GM23338 (cell line): Measurements from ENCODE around the gene CPAMD8. TPM values are rescaled to one million over a fixed set of nuclear protein-coding genes. Genes with fewer than 3 reads are reported as not detected.

Experiments used
- ATAC-seq: fragments of 200-7000 bp; cut with Tn5 transposase; 3 replicates; pipeline ENCODE4 v1.9.1; 2020
- DNase-seq: peaks from one replicate; pipeline ENCODE4 v3.0.0-alpha.2; 2015; ENCODE audit warnings: low spot score
- H2AFZ ChIP-seq: fragments of 200-600 bp; sonication (generic); 2 replicates; pipeline ENCODE4 v1.8.0; 2016; ENCODE audit warnings: antibody characterized with exemption, mild to moderate bottlenecking, moderate library complexity
- H3F3A ChIP-seq: fragments of 200-600 bp; sonication (generic); replicated peaks from 2 replicates; pipeline ENCODE4 v1.8.0; 2017; ENCODE audit warnings: antibody characterized with exemption, mixed run types, low read depth
- H3K27ac ChIP-seq: fragments of 200-600 bp; sonication (generic); 2 replicates; pipeline ENCODE4 v1.6.1; 2016; ENCODE audit warnings: low read depth
- H3K27me3 ChIP-seq: fragments of 200-600 bp; sonication (generic); 2 replicates; pipeline ENCODE4 v1.8.0; 2016; ENCODE audit warnings: mild to moderate bottlenecking, mixed run types, moderate library complexity; ENCODE audit not compliant: insufficient read depth
- H3K36me3 ChIP-seq: fragments of 200-600 bp; sonication (generic); 2 replicates; pipeline ENCODE4 v1.8.0; 2016; ENCODE audit warnings: mild to moderate bottlenecking; ENCODE audit not compliant: insufficient read depth
- H3K4me1 ChIP-seq: fragments of 200-600 bp; sonication (generic); 2 replicates; pipeline ENCODE4 v1.8.0; 2016; ENCODE audit warnings: mild to moderate bottlenecking, moderate library complexity; ENCODE audit not compliant: insufficient read depth
- H3K4me2 ChIP-seq: fragments of 200-600 bp; sonication (generic); 2 replicates; pipeline ENCODE4 v1.7.1; 2017; ENCODE audit warnings: mixed run types
- H3K4me3 ChIP-seq: fragments of 200-600 bp; sonication (generic); 2 replicates; pipeline ENCODE4 v1.6.1; 2016; ENCODE audit warnings: mixed run types
- H3K79me2 ChIP-seq: fragments of 200-600 bp; sonication (generic); replicated peaks from 2 replicates; pipeline ENCODE4 v1.8.0; 2017; ENCODE audit warnings: mild to moderate bottlenecking; ENCODE audit not compliant: insufficient read depth
- H3K9me2 ChIP-seq: fragments of 200-600 bp; sonication (generic); 2 replicates; pipeline ENCODE4 v1.8.0; 2017; ENCODE audit not compliant: insufficient read depth
- H4K20me1 ChIP-seq: fragments of 200-600 bp; sonication (generic); replicated peaks from 2 replicates; pipeline ENCODE4 v1.8.0; 2017; ENCODE audit warnings: mild to moderate bottlenecking; ENCODE audit not compliant: insufficient read depth
- H3K27ac Mint-ChIP-seq: 2 replicates; pipeline ENCODE4 v1.8.0; 2020; ENCODE audit warnings: inconsistent platforms, mild to moderate bottlenecking, moderate library complexity, mixed read lengths
- H3K27me3 Mint-ChIP-seq: 3 replicates; pipeline ENCODE4 v1.8.0; 2022; ENCODE audit warnings: low read depth, mild to moderate bottlenecking, moderate library complexity, mixed read lengths, inconsistent platforms; ENCODE audit not compliant: insufficient read depth, poor library complexity
- H3K36me3 Mint-ChIP-seq: 3 replicates; pipeline ENCODE4 v1.8.0; 2021; ENCODE audit warnings: low read depth, mild to moderate bottlenecking, inconsistent platforms, moderate library complexity, mixed read lengths
- H3K4me1 Mint-ChIP-seq: 3 replicates; pipeline ENCODE4 v1.8.0; 2020; ENCODE audit warnings: mild to moderate bottlenecking, inconsistent platforms, mixed read lengths
- H3K4me3 Mint-ChIP-seq: 3 replicates; pipeline ENCODE4 v1.8.0; 2021; ENCODE audit warnings: moderate library complexity, mild to moderate bottlenecking, inconsistent platforms, mixed read lengths
- H3K9me3 Mint-ChIP-seq: 3 replicates; pipeline ENCODE4 v1.8.0; 2020; ENCODE audit warnings: moderate library complexity, mild to moderate bottlenecking, inconsistent platforms, mixed read lengths
- CREB1 ChIP-seq: fragments of 250-450 bp; sonication (Bioruptor Pico); IDR thresholded peaks from 2 replicates; pipeline ENCODE4 v1.5.0; 2020; ENCODE audit warnings: low read depth, mild to moderate bottlenecking, moderate library complexity
- EZH2 ChIP-seq: fragments of 200-600 bp; sonication (generic); IDR thresholded peaks from one replicate; pipeline ENCODE4 v1.8.0; 2017; ENCODE audit warnings: antibody characterized with exemption, mild to moderate bottlenecking, low read depth; ENCODE audit not compliant: unreplicated experiment
- EZH2phosphoT487 ChIP-seq: fragments of 200-600 bp; sonication (generic); IDR thresholded peaks from one replicate; pipeline ENCODE4 v1.8.1; 2018; ENCODE audit warnings: antibody characterized with exemption; ENCODE audit not compliant: unreplicated experiment
- POLR2AphosphoS5 ChIP-seq: IDR thresholded peaks from 2 replicates; pipeline ENCODE4 v1.6.1; 2016; ENCODE audit warnings: antibody characterized with exemption, low read depth
- STAT1 ChIP-seq: IDR thresholded peaks from one replicate; pipeline ENCODE4 v1.6.1; 2016; ENCODE audit warnings: antibody characterized with exemption; ENCODE audit not compliant: unreplicated experiment
- ZNF114 ChIP-seq: fragments of 250-450 bp; sonication (Bioruptor Pico); IDR thresholded peaks from 2 replicates; pipeline ENCODE4 v1.5.0; 2020; ENCODE audit warnings: mild to moderate bottlenecking, moderate library complexity
- ZNF331 ChIP-seq: fragments of 250-450 bp; sonication (Bioruptor Pico); IDR thresholded peaks from 2 replicates; pipeline ENCODE4 v1.5.0; 2020; ENCODE audit warnings: low read depth, mild to moderate bottlenecking, moderate library complexity
- polyA plus RNA-seq: library from polyadenylated mRNA; unstranded; fragments of >200 nt; fragmentation: Nextera tagmentation; extraction: Ambion mirVana; gene quantifications from 2 replicates; pipeline ENCODE4 v1.2.1, GENCODE V29; 2016
- total RNA-seq: library from RNA; depleted of rRNA; stranded (reverse); fragments of >200 nt; shearing (Covaris generic); gene quantifications from 2 replicates; pipeline ENCODE4 v1.2.3, GENCODE V29; 2014
- TF ChIP-seq, protein P1 (sequence below): IDR thresholded peaks from 2 replicates; pipeline ENCODE4 v1.6.1; 2016; ENCODE audit warnings: antibody characterized with exemption
- TF ChIP-seq, protein P2 (sequence below): IDR thresholded peaks from one replicate; pipeline ENCODE4 v1.6.1; 2018; ENCODE audit warnings: antibody characterized with exemption; ENCODE audit not compliant: unreplicated experiment
- TF ChIP-seq, protein P3 (sequence below), 2 experiments: fragments of 200-600 bp in 1 of 2; sonication (generic) in 1 of 2; conservative IDR thresholded peaks; 2 replicates each; pipeline versions ENCODE4 v1.5.1 to v1.6.1; 2016 to 2017; ENCODE audit warnings: antibody characterized with exemption in 2 of 2, low read depth in 2 of 2, mild to moderate bottlenecking in 2 of 2, moderate library complexity in 1 of 2

CPAMD8 gene
- total and polyA plus RNA-seq, 2 experiments from 2014 or later = 4.4 to 11.8 TPM

DNA sequence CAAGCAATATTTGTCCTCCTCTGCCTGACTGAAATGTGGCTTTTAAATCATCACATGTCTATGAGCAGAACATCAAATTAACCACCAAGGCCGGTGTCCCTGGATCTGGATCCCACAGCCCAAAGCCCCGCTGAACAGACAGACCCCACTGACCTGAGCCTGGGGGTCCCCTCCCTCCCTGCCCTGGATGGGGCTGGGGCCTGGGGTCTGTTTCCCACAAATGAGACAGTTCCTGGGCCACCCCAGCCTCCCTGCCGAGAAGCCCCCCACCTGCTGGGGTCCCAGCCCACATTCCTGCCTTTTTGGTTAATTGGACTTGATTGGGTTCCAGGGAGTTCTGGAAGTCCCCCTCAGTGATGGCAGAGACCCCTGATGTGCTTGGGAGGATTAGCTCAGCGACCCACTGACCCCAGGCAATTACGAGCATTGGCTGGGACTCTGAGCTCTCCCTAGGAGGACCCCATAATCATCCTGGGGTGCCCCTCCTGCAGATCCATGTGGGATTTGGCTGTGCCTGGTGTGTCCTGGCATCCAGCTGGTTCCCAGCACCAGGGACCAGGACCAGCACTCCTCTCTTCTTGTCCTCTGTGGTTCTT lies 19.4 kb upstream of the CPAMD8 start:
- Mint-ChIP-seq H3K27ac (no peak overlapping the region), H3K27me3 (peaks cover 6% of the 10 kb centered on the region), H3K4me1 (peaks cover 5% of the 10 kb centered on the region; the same call in 2 of the 3 replicates), H3K4me3 (no peak overlapping the region), H3K36me3 (peaks cover 27% of the 10 kb centered on the region), H3K9me3 (0 out of 3 replicates have a peak, but pooled peaks cover under 1% of the 10 kb centered on the region)
- TF ChIP-seq, protein P1, sequence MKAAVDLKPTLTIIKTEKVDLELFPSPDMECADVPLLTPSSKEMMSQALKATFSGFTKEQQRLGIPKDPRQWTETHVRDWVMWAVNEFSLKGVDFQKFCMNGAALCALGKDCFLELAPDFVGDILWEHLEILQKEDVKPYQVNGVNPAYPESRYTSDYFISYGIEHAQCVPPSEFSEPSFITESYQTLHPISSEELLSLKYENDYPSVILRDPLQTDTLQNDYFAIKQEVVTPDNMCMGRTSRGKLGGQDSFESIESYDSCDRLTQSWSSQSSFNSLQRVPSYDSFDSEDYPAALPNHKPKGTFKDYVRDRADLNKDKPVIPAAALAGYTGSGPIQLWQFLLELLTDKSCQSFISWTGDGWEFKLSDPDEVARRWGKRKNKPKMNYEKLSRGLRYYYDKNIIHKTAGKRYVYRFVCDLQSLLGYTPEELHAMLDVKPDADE = no peak
- TF ChIP-seq, protein P2, sequence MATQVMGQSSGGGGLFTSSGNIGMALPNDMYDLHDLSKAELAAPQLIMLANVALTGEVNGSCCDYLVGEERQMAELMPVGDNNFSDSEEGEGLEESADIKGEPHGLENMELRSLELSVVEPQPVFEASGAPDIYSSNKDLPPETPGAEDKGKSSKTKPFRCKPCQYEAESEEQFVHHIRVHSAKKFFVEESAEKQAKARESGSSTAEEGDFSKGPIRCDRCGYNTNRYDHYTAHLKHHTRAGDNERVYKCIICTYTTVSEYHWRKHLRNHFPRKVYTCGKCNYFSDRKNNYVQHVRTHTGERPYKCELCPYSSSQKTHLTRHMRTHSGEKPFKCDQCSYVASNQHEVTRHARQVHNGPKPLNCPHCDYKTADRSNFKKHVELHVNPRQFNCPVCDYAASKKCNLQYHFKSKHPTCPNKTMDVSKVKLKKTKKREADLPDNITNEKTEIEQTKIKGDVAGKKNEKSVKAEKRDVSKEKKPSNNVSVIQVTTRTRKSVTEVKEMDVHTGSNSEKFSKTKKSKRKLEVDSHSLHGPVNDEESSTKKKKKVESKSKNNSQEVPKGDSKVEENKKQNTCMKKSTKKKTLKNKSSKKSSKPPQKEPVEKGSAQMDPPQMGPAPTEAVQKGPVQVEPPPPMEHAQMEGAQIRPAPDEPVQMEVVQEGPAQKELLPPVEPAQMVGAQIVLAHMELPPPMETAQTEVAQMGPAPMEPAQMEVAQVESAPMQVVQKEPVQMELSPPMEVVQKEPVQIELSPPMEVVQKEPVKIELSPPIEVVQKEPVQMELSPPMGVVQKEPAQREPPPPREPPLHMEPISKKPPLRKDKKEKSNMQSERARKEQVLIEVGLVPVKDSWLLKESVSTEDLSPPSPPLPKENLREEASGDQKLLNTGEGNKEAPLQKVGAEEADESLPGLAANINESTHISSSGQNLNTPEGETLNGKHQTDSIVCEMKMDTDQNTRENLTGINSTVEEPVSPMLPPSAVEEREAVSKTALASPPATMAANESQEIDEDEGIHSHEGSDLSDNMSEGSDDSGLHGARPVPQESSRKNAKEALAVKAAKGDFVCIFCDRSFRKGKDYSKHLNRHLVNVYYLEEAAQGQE = no peak
- Histone ChIP-seq H2AFZ (no peak overlapping the region), H3K36me3 (peaks cover 11% of the 10 kb centered on the region; the same call in 1 of the 2 replicates), H3K4me2 (no peak overlapping the region), H3K4me1 (no peaks in the 10 kb centered on the region), H3K4me3 (no peak overlapping the region), H3K27me3 (no peaks in the 10 kb centered on the region), H4K20me1 (no peaks in the 10 kb centered on the region; the same call in 1 of the 2 replicates), H3K79me2 (no peaks in the 10 kb centered on the region), H3K27ac (no peak overlapping the region), H3F3A (0 out of 2 replicates have a peak, but pooled peaks cover 3% of the 10 kb centered on the region), H3K9me2 (no peaks in the 10 kb centered on the region)
- DNase-seq (no peak), ATAC-seq (no peak)

DNA sequence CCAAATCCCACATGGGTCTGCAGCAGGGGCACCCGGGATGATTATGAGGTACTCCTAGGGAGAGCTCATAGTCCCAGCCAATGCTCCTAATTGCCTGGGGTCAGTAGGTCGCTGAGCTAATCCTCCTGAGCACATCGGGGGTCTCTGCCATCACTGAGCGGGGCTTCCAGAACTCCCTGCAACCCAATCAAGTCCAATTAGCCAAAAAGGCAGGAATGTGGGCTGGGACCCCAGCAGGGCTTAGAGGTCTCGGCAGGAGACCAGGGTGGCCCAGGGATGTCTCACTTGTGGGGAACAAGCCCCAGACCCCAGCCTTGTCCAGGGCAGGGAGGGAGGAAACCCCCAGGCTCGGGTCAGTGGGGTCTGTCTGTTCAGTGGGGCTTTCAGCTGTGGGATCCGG lies 17.1 kb upstream of the CPAMD8 start:
- ATAC-seq = no peak; the same call in 2 of the 3 replicates

More for the DNA sequence above, 17.1 kb upstream of the CPAMD8 start:
- H3K27me3 ChIP-seq = no peaks in the 10 kb centered on the region
- H2AFZ ChIP-seq = no peak overlapping the region
- no peaks in the 10 kb centered on the region; the same call in 1 of the 2 replicates for H4K20me1 ChIP-seq
- H3K4me2 ChIP-seq = no peak overlapping the region
- H3K36me3 ChIP-seq = no peaks in the 10 kb centered on the region; the same call in 1 of the 2 replicates
- H3F3A ChIP-seq = 0 out of 2 replicates have a peak, but pooled peaks cover 3% of the 10 kb centered on the region
- Mint-ChIP-seq H3K4me3 (no peak overlapping the region), H3K9me3 (peaks cover 3% of the 10 kb centered on the region; the same call in 1 of the 3 replicates), H3K36me3 (peaks cover 6% of the 10 kb centered on the region), H3K27ac (no peak overlapping the region; the same call in 1 of the 2 replicates), H3K4me1 (peaks cover 4% of the 10 kb centered on the region; the same call in 2 of the 3 replicates), H3K27me3 (peaks cover 10% of the 10 kb centered on the region)
- H3K27ac ChIP-seq = no peak overlapping the region
- no peaks in the 10 kb centered on the region for H3K9me2 ChIP-seq
- TF ChIP-seq EZH2phosphoT487 (no peak), EZH2 (no peak), ZNF114 (no peak), POLR2AphosphoS5 (no peak), STAT1 (no peak), ZNF331 (no peak), CREB1 (no peak)
- TF ChIP-seq, protein P1 = no peak
- TF ChIP-seq, protein P3, sequence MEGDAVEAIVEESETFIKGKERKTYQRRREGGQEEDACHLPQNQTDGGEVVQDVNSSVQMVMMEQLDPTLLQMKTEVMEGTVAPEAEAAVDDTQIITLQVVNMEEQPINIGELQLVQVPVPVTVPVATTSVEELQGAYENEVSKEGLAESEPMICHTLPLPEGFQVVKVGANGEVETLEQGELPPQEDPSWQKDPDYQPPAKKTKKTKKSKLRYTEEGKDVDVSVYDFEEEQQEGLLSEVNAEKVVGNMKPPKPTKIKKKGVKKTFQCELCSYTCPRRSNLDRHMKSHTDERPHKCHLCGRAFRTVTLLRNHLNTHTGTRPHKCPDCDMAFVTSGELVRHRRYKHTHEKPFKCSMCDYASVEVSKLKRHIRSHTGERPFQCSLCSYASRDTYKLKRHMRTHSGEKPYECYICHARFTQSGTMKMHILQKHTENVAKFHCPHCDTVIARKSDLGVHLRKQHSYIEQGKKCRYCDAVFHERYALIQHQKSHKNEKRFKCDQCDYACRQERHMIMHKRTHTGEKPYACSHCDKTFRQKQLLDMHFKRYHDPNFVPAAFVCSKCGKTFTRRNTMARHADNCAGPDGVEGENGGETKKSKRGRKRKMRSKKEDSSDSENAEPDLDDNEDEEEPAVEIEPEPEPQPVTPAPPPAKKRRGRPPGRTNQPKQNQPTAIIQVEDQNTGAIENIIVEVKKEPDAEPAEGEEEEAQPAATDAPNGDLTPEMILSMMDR (conservative IDR thresholded peaks at IDR 0.05; ENCODE audit: low read depth in 2 of 2) = no peak
- TF ChIP-seq, protein P2 = no peak
- no peak for DNase-seq
- no peaks in the 10 kb centered on the region for H3K79me2 ChIP-seq
- H3K4me1 ChIP-seq = no peaks in the 10 kb centered on the region
- H3K4me3 ChIP-seq = no peak overlapping the region
